K562 (cell line): ENCODE measurements around the gene BGN. TPM values are rescaled to one million over a fixed set of nuclear protein-coding genes. Genes with fewer than 3 reads are reported as not detected.

Experiments used
- ATAC-seq: fragments of 200-7000 bp; cut with Tn5 transposase; 3 replicates; pipeline ENCODE4 v1.9.1; 2020; ENCODE audit warnings: moderate library complexity
- BruUV-seq: library from RNA; stranded (reverse); fragments of 400-500 nt; replicated peaks from 2 replicates; lab custom pipeline; 2021; lab: Mats Ljungman, UMichigan
- CTCF ChIA-PET: fragments of 300-600 bp; formaldehyde crosslinking; extraction: SDS; loops from one replicate; lab custom pipeline; 2021; ENCODE audit warnings: low intra/inter-chr PET ratio; lab: Yijun Ruan, JAX
- POLR2A ChIA-PET: fragments of 300-600, 350-650 bp; sonication (Branson Sonifier 250); formaldehyde crosslinking; extraction: SDS; loops from one replicate; lab custom pipeline; 2021; ENCODE audit warnings: antibody characterized with exemption, inconsistent platforms; lab: Yijun Ruan, JAX
- DNase-seq, 4 experiments: peaks; one replicate each; pipeline versions ENCODE4 v3.0.0 to v3.0.0-alpha.2; 2011 to 2018; ENCODE audit warnings: low spot score in 3 of 4, mixed read lengths in 3 of 4; ENCODE audit errors: extremely low read depth in 1 of 4
- FAIRE-seq: peaks from 2 replicates; lab custom pipeline; 2011; peaks lifted over from hg19 to GRCh38; lab: Jason Lieb, UNC
- H2AFZ ChIP-seq: 2 replicates; pipeline ENCODE4 v1.6.0; 2011; ENCODE audit warnings: low read depth, low read length, control low read depth, inconsistent platforms
- H3K27ac ChIP-seq: fragments of 200-600 bp; 3 replicates; pipeline ENCODE4 v1.8.0; 2011; ENCODE audit warnings: low read depth, mild to moderate bottlenecking, control low read depth, inconsistent platforms, low read length, moderate library complexity, mixed read lengths; ENCODE audit errors: extremely low read depth
- H3K27me3 ChIP-seq, 2 experiments: fragments of 300-600 bp in 1 of 2; 2 replicates in 1 of 2; 3 replicates in 1 of 2; pipeline versions ENCODE4 v1.6.0 to v1.8.0; 2011; ENCODE audit warnings: inconsistent platforms in 2 of 2, low read length in 2 of 2, mild to moderate bottlenecking in 1 of 2, mixed read lengths in 1 of 2, moderate library complexity in 1 of 2; ENCODE audit not compliant: control insufficient read depth in 2 of 2, insufficient read depth in 2 of 2
- H3K36me3 ChIP-seq: fragments of 300-600 bp; 3 replicates; pipeline ENCODE4 v1.8.0; 2011; ENCODE audit warnings: mild to moderate bottlenecking, low read length, inconsistent platforms; ENCODE audit not compliant: control insufficient read depth, insufficient read depth
- H3K4me1 ChIP-seq, 2 experiments: fragments of 200-600 bp in 1 of 2; replicated peaks in 1 of 2; 2 replicates in 1 of 2; 3 replicates in 1 of 2; pipeline versions ENCODE4 v1.5.1 to v1.8.0; 2011; ENCODE audit warnings: inconsistent platforms in 2 of 2, low read length in 2 of 2, mild to moderate bottlenecking in 1 of 2, mixed read lengths in 1 of 2, moderate library complexity in 1 of 2; ENCODE audit not compliant: control insufficient read depth in 2 of 2, insufficient read depth in 2 of 2
- H3K4me2 ChIP-seq: 2 replicates; pipeline ENCODE4 v1.6.1; 2011; ENCODE audit warnings: low read length, control low read depth, inconsistent platforms, mixed read lengths; ENCODE audit not compliant: insufficient read depth
- H3K4me3 ChIP-seq: fragments of 200-600 bp; sonication (generic), shearing (Covaris generic); 2 replicates; pipeline ENCODE4 v1.5.1; 2016; ENCODE audit warnings: control low read depth, inconsistent platforms
- H3K79me2 ChIP-seq: fragments of 200-600 bp; 3 replicates; pipeline ENCODE4 v1.8.0; 2011; ENCODE audit warnings: low read length, inconsistent platforms; ENCODE audit not compliant: control insufficient read depth, insufficient read depth
- H3K9ac ChIP-seq, 2 experiments: 2 replicates each; pipeline versions ENCODE4 v1.6.0 to v1.6.1; 2011; ENCODE audit warnings: low read depth in 2 of 2, low read length in 2 of 2, control low read depth in 1 of 2, inconsistent platforms in 1 of 2, mild to moderate bottlenecking in 1 of 2, mixed read lengths in 1 of 2; ENCODE audit not compliant: insufficient read depth in 1 of 2
- H3K9me1 ChIP-seq: one replicate; pipeline ENCODE4 v1.6.0; 2011; ENCODE audit warnings: inconsistent platforms, mild to moderate bottlenecking, low read length, moderate library complexity; ENCODE audit not compliant: control insufficient read depth, insufficient read depth
- H3K9me3 ChIP-seq: replicated peaks from 2 replicates; pipeline ENCODE4 v1.5.1; 2011; ENCODE audit warnings: low read depth, low read length, inconsistent platforms; ENCODE audit not compliant: control insufficient read depth, insufficient read depth
- H4K20me1 ChIP-seq: replicated peaks from 2 replicates; pipeline ENCODE4 v1.6.1; 2011; ENCODE audit warnings: low read length, inconsistent platforms, mixed read lengths; ENCODE audit not compliant: control insufficient read depth, insufficient read depth
- BMI1 ChIP-seq: fragments of 150-350 bp; IDR thresholded peaks from 2 replicates; pipeline ENCODE4 v1.6.1; 2014; ENCODE audit warnings: low read length
- CBX3 ChIP-seq, 2 experiments: IDR thresholded peaks; 1 replicate in 1 of 2; 2 replicates in 1 of 2; pipeline ENCODE4 v1.6.1; 2012; ENCODE audit warnings: inconsistent platforms in 2 of 2, low read length in 2 of 2, borderline replicate concordance in 1 of 2, control low read depth in 1 of 2
- HDAC2 ChIP-seq: fragments of 450-650 bp; IDR thresholded peaks from 2 replicates; pipeline ENCODE4 v1.6.1; 2016; ENCODE audit warnings: mild to moderate bottlenecking
- HDAC3 ChIP-seq: fragments of 450-650 bp; IDR thresholded peaks from 2 replicates; pipeline ENCODE4 v1.6.1; 2018; ENCODE audit warnings: borderline replicate concordance, mild to moderate bottlenecking, moderate library complexity; ENCODE audit not compliant: partially characterized antibody
- PTBP1 ChIP-seq: fragments of 200-400 bp; formaldehyde crosslinking; IDR thresholded peaks from 2 replicates; pipeline ENCODE4 v1.6.1; 2017; ENCODE audit warnings: low read depth, low read length
- PTTG1 ChIP-seq: fragments of 450-650 bp; IDR thresholded peaks from 2 replicates; pipeline ENCODE4 v1.6.1; 2016; ENCODE audit warnings: low read depth, mild to moderate bottlenecking, missing genetic modification characterization, missing compliant biosample characterization
- STAG1 ChIP-seq: sonication (generic); formaldehyde crosslinking; IDR thresholded peaks from 2 replicates; pipeline ENCODE4 v1.5.0; 2020; ENCODE audit warnings: missing genetic modification reagents, borderline replicate concordance
- STAT5A ChIP-seq: IDR thresholded peaks from 2 replicates; pipeline ENCODE4 v1.6.1; 2012; ENCODE audit warnings: low read length, inconsistent platforms, borderline replicate concordance
- TBP ChIP-seq: optimal IDR thresholded peaks from 2 replicates; pipeline ENCODE3; 2011; ENCODE audit warnings: low read depth, low read length, improper control_type of control experiment
- ZNF140 ChIP-seq: fragments of 250-450 bp; sonication (Bioruptor Pico); IDR thresholded peaks from 2 replicates; pipeline ENCODE4 v1.8.0; 2021; ENCODE audit warnings: moderate library complexity, mild to moderate bottlenecking, inconsistent platforms
- ZNF184 ChIP-seq: sonication (generic); formaldehyde crosslinking; IDR thresholded peaks from 2 replicates; pipeline ENCODE4 v1.5.0; 2020; ENCODE audit warnings: missing genetic modification reagents
- ZNF3 ChIP-seq: fragments of 250-450 bp; sonication (Bioruptor Pico); IDR thresholded peaks from 2 replicates; pipeline ENCODE4 v1.5.0; 2021; ENCODE audit warnings: mild to moderate bottlenecking, moderate library complexity
- ZNF589 ChIP-seq: fragments of 200-800 bp; sonication (Bioruptor generic); IDR thresholded peaks from 2 replicates; pipeline ENCODE4 v1.6.1; 2016; ENCODE audit warnings: low read depth, missing genetic modification characterization, missing compliant biosample characterization
- ZNF766 ChIP-seq: fragments of 200-800 bp; sonication (Bioruptor generic); conservative IDR thresholded peaks from 2 replicates; pipeline ENCODE4 v1.6.1; 2016; ENCODE audit warnings: missing genetic modification characterization, missing compliant biosample characterization
- WGBS: fragments of 100-300 bp; shearing (Covaris generic); methylation state at CpG from one replicate; pipeline ENCODE4 v1.1.6; 2016; ENCODE audit warnings: low coverage, mixed read lengths; ENCODE audit not compliant: insufficient coverage; ENCODE audit errors: missing lambda C conversion rate; 5-methylcytosine and 5-hydroxymethylcytosine counted together
- in situ Hi-C: fragments of 300-500 bp; cut with MboI; formaldehyde crosslinking; loops from 4 replicates; pipeline ENCODE4 v1.15.0; 2018; ENCODE audit warnings: inconsistent platforms, mixed read lengths
- intact Hi-C: fragments of 100-400 bp; cut with micrococcal nuclease; formaldehyde crosslinking; loops from 2 replicates; pipeline ENCODE4 v1.14.2; 2022
- polyA plus RNA-seq, 8 experiments: library from polyadenylated mRNA; depleted of rRNA in 4 of 8; stranded (reverse) in 5 of 8; unstranded in 3 of 8; fragments of >200 nt; fragmentation: Nextera tagmentation in 2 of 8; fragmentation: Illumina TruSeq in 1 of 8; extraction: Ambion mirVana in 2 of 8; extraction: Trizol in 1 of 8; gene quantifications; 2 replicates each; pipeline versions ENCODE4 v1.2.1 to v1.2.3, GENCODE V29; 2011 to 2014; ENCODE audit warnings: inconsistent platforms in 1 of 8, missing spikeins in 1 of 8
- total RNA-seq, 7 experiments: library from RNA; depleted of rRNA in 6 of 7; stranded (reverse); fragments of >200 nt in 6 of 7; fragmentation: Illumina TruSeq in 2 of 7; extraction: Trizol in 2 of 7; gene quantifications; 2 replicates each; pipeline versions ENCODE4 v1.2.1 to v1.2.3, GENCODE V29; 2011 to 2021; ENCODE audit warnings: low replicate concordance in 1 of 7
- TF ChIP-seq, protein P1 (sequence below), 2 experiments: fragments of 450-650 bp in 1 of 2; sonication (generic) in 1 of 2; formaldehyde crosslinking; conservative IDR thresholded peaks; 2 replicates each; pipeline versions ENCODE4 v1.4.0 to v1.8.1; 2020 to 2022; ENCODE audit warnings: mild to moderate bottlenecking in 1 of 2, missing genetic modification reagents in 1 of 2
- TF ChIP-seq, protein P2 (sequence below): fragments of 200-800 bp; sonication (Bioruptor generic); IDR thresholded peaks from 2 replicates; pipeline ENCODE4 v1.6.1; 2017; ENCODE audit warnings: missing genetic modification characterization, missing compliant biosample characterization
- TF ChIP-seq, protein P3 (sequence below): fragments of 450-650 bp; conservative IDR thresholded peaks from 2 replicates; pipeline ENCODE4 v1.6.1; 2016; ENCODE audit warnings: missing genetic modification characterization, low read depth, mild to moderate bottlenecking, control low read depth, missing compliant biosample characterization
- TF ChIP-seq, protein P4 (sequence below): sonication (generic); formaldehyde crosslinking; IDR thresholded peaks from 2 replicates; pipeline ENCODE4 v1.8.1; 2023; ENCODE audit warnings: mild to moderate bottlenecking, missing genetic modification reagents, moderate library complexity

BGN gene
- total and polyA plus RNA-seq, 9 of the 15 experiments (the other 6 are each of a cell fraction or from before 2014, with no cell fraction given), result 0.11 TPM; not detected in 8

DNA sequence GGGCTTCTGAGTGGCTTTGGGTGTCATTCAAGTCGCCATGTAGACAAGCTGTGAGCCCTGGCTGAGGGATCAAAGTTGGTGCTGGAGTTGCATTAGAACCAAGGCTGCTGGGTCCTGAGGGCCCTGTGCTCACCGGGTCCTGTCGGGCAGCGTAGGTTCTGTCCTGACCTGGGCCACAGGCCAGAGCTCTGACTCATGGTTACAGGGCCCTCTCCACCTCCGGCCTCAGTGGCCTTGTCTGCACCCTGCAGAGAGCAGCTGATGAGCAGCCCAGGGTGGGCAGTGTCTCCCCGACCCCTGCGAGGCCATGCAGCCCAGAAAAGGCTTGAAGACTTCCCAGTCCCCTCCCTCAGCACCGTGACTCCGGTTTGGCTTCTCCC is 45.2 kb downstream of the BGN start (continued):
- TF ChIP-seq ZNF3 (CRISPR knock-in tag) (no peak), STAG1 (no peak), ZNF766 (CRISPR knock-in tag) (no peak), PTTG1 (tag) (no peak), CBX3 (IDR thresholded peaks at IDR 0.05; ENCODE audit: borderline replicate concordance in 1 of 2, low read length in 2 of 2) (no peak), BMI1 (no peak), HDAC3 (no peak), PTBP1 (no peak)
- TF ChIP-seq, protein P1, sequence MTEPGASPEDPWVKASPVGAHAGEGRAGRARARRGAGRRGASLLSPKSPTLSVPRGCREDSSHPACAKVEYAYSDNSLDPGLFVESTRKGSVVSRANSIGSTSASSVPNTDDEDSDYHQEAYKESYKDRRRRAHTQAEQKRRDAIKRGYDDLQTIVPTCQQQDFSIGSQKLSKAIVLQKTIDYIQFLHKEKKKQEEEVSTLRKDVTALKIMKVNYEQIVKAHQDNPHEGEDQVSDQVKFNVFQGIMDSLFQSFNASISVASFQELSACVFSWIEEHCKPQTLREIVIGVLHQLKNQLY (CRISPR knock-in tag; conservative IDR thresholded peaks at IDR 0.05), result no peak
- TF ChIP-seq, all 486 proteins: peak for 0

DNA sequence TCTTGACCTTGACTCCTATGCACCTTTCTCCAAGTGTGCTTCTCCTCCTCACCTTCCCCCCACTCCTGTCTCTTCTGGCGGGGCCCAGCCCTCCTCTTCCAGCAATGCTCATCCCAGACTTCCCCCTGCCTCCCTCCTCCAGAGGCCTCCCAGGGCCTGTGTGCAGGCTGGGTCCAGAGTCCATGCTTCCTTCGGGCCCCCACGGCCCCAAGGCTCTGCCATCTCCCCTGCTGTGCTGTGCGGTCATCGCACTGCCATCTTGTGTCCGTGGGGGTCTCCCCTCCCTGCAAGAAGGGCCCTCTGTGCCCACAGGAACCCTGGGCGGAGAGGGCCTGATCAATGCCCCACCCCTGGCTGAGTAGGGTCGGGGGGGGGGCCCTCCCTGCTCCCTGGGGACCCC is 49.9 kb downstream of the BGN start:
- Histone ChIP-seq H3K36me3 (no peaks in the 10 kb centered on the region), H3K4me2 (no peak overlapping the region), H3K4me3 (no peak overlapping the region), H3K79me2 (no peaks in the 10 kb centered on the region), H3K9me3 (no peaks in the 10 kb centered on the region), H3K4me1 (peaks cover 0 to 41% of the 10 kb centered on the region in 2 experiments; a peak in 3 of 5 replicates), H3K27me3 (peaks cover 3 to 35% of the 10 kb centered on the region in 2 experiments; a peak in 4 of 5 replicates), H3K9ac (no peak overlapping the region), H3K27ac (no peak overlapping the region), H2AFZ (no peak overlapping the region), H3K9me1 (no peaks in the 10 kb centered on the region), H4K20me1 (0 out of 2 replicates have a peak, but pooled peaks cover 4% of the 10 kb centered on the region)
- ATAC-seq (no peak), DNase-seq (no peak), FAIRE-seq (no peak)
- intact Hi-C loops (no loop called here), in situ Hi-C loops (no loop called here)
- 0% methylated on average over 2 of the region's 8 CpGs for WGBS
- POLR2A ChIA-PET, result no interaction called here
- CTCF ChIA-PET, result no interaction called here
- BruUV-seq, result no TSS peak
- TF ChIP-seq TBP (no peak), STAT5A (no peak), HDAC2 (no peak), ZNF140 (CRISPR knock-in tag) (no peak), ZNF184 (no peak), ZNF589 (CRISPR knock-in tag) (no peak)
- TF ChIP-seq, protein P2, sequence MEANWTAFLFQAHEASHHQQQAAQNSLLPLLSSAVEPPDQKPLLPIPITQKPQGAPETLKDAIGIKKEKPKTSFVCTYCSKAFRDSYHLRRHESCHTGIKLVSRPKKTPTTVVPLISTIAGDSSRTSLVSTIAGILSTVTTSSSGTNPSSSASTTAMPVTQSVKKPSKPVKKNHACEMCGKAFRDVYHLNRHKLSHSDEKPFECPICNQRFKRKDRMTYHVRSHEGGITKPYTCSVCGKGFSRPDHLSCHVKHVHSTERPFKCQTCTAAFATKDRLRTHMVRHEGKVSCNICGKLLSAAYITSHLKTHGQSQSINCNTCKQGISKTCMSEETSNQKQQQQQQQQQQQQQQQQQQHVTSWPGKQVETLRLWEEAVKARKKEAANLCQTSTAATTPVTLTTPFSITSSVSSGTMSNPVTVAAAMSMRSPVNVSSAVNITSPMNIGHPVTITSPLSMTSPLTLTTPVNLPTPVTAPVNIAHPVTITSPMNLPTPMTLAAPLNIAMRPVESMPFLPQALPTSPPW (CRISPR knock-in tag), result no peak
- TF ChIP-seq, protein P3, sequence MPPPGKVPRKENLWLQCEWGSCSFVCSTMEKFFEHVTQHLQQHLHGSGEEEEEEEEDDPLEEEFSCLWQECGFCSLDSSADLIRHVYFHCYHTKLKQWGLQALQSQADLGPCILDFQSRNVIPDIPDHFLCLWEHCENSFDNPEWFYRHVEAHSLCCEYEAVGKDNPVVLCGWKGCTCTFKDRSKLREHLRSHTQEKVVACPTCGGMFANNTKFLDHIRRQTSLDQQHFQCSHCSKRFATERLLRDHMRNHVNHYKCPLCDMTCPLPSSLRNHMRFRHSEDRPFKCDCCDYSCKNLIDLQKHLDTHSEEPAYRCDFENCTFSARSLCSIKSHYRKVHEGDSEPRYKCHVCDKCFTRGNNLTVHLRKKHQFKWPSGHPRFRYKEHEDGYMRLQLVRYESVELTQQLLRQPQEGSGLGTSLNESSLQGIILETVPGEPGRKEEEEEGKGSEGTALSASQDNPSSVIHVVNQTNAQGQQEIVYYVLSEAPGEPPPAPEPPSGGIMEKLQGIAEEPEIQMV (tag), result no peak
- TF ChIP-seq, protein P4, sequence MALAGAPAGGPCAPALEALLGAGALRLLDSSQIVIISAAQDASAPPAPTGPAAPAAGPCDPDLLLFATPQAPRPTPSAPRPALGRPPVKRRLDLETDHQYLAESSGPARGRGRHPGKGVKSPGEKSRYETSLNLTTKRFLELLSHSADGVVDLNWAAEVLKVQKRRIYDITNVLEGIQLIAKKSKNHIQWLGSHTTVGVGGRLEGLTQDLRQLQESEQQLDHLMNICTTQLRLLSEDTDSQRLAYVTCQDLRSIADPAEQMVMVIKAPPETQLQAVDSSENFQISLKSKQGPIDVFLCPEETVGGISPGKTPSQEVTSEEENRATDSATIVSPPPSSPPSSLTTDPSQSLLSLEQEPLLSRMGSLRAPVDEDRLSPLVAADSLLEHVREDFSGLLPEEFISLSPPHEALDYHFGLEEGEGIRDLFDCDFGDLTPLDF, result no peak
